Lung (tissue), 12 donors: ENCODE data around the gene TSC1. TPM values are rescaled to one million over a fixed set of nuclear protein-coding genes. Genes with fewer than 3 reads are reported as not detected.

Experiments
- ATAC-seq: fragments of 200-7000 bp; cut with Tn5 transposase; one replicate; pipeline ENCODE4 v1.9.1; 2020; ENCODE audit warnings: moderate number of reproducible peaks; ENCODE audit not compliant: insufficient read depth, low FRiP score
- DNase-seq, 3 donors: peaks; one replicate each; pipeline ENCODE4 v3.0.0-alpha.2; 2013 to 2017
- H3K27ac ChIP-seq, 2 donors: one replicate each; pipeline ENCODE4 v1.5.1; 2013; ENCODE audit warnings: mild to moderate bottlenecking in 2 of 2, moderate library complexity in 2 of 2, control low read depth in 1 of 2, inconsistent platforms in 1 of 2, low read depth in 1 of 2, low read length in 1 of 2
- H3K27me3 ChIP-seq, 3 donors: one replicate each; pipeline ENCODE4 v1.5.1; 2013; ENCODE audit warnings: low read length in 2 of 3; ENCODE audit not compliant: control insufficient read depth in 3 of 3, insufficient read depth in 3 of 3
- H3K36me3 ChIP-seq, 4 donors: one replicate each; pipeline ENCODE4 v1.5.1; 2013; ENCODE audit warnings: low read length in 4 of 4, mild to moderate bottlenecking in 1 of 4, moderate library complexity in 1 of 4; ENCODE audit not compliant: control insufficient read depth in 4 of 4, insufficient read depth in 4 of 4
- H3K4me1 ChIP-seq, 5 donors: one replicate each; pipeline ENCODE4 v1.5.1; 2013; ENCODE audit warnings: low read length in 5 of 5, mild to moderate bottlenecking in 2 of 5, moderate library complexity in 1 of 5; ENCODE audit not compliant: control insufficient read depth in 5 of 5, insufficient read depth in 5 of 5
- H3K4me3 ChIP-seq: one replicate; pipeline ENCODE4 v1.5.1; 2013; ENCODE audit warnings: mild to moderate bottlenecking, control low read depth, moderate library complexity
- H3K9ac ChIP-seq, 2 donors: one replicate each; pipeline ENCODE4 v1.5.1; 2013; ENCODE audit warnings: low read length in 2 of 2, control low read depth in 1 of 2; ENCODE audit not compliant: insufficient read depth in 1 of 2
- H3K9me3 ChIP-seq, 4 donors: one replicate each; pipeline ENCODE4 v1.5.1; 2013; ENCODE audit warnings: low read length in 3 of 4, mild to moderate bottlenecking in 1 of 4, moderate library complexity in 1 of 4; ENCODE audit not compliant: control insufficient read depth in 4 of 4, insufficient read depth in 3 of 4
- WGBS, 2 donors: extraction: QIAGEN DNeasy Blood & Tissue Kit; methylation state at CpG; one replicate each; pipeline ENCODE4 v1.1.7; 2013; 5-methylcytosine and 5-hydroxymethylcytosine counted together
- polyA plus RNA-seq, 2 donors: library from polyadenylated mRNA; stranded (reverse); fragments of 200-250 nt; gene quantifications; one replicate each; pipeline ENCODE4 v1.2.1, GENCODE V29; 2013
- total RNA-seq, 2 donors: library from RNA; depleted of rRNA in 1 of 2; stranded (reverse); fragments of >200 nt in 1 of 2; gene quantifications; one replicate each; pipeline ENCODE4 v1.2.1, GENCODE V29; 2014 to 2021
- TF ChIP-seq, protein P1 (sequence below): IDR thresholded peaks from 2 replicates; pipeline ENCODE4 v1.5.1; 2012; ENCODE audit warnings: mild to moderate bottlenecking; ENCODE audit errors: control extremely low read depth, extremely low read depth
- donor health status: control.
- donor health status: control.
- donor health status: Bipolar disorder and iron deficiency.
- donor health status: healthy.
- donor health status: DM: yes; HTN: yes; CAD: no.

TSC1 gene
- total and polyA plus RNA-seq, 4 donors: 11.4 to 76.6 (median 33.5) TPM

DNA sequence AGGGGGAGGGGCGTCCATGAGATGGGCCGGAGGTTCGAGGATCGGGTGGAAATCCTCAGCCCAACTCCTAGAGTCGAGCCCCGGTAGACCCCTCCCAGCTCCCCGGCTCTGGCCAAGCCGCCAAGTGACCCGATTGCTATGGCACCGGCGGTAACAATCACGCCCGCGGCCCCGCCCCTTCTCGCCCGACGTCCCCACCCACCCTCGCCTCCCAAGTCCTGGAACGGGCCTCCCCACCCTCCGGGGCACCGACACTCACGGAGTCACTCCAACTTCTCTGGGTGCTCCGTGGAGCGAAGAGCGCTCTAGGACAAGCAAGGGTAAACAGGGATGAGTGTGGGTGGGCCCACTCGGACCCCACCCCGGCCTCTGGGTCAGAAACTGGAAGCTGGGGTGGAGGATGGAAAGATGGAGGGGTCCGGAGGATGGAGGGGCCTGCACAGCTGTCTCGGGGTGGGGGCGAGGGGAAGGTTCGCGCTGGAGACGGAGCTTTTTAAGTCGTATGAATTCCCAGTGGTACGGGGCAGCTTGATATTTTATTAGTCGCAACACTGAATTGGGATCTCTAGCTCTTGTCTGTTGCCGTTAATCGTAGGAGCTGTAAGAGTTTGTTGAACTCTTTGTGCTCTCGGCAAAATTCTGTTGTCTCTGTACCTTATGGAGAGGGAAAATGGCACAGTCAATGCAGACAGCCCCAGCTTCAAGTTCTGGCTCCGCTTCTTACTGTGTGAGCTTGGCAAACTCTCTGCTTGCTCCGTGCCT lies 65.5 kb downstream of the TSC1 start, which contains the start of gene SPACA9:
Gene SPACA9 (plus strand): TSS at position 204 of the 762 bp plus-strand sequence. CDS start 5,050 bp downstream, outside the sequence.
- DNase-seq (peak; percentile 79 to 89 (median 84)), ATAC-seq (peak; percentile 68)
- Histone ChIP-seq H3K9me3 (no peaks in the 10 kb centered on the region), H3K27ac (peak within 1 kb of the TSS; percentile 76 to 86), H3K9ac (peak within 1 kb of the TSS; percentile 79 to 90), H3K36me3 (no peaks in the 10 kb centered on the region), H3K27me3 (no peaks in the 10 kb centered on the region), H3K4me3 (peak within 1 kb of the TSS; percentile 84), H3K4me1 (peaks cover 0 to 9% (median 0%) of the 10 kb centered on the region in 5 donors)
- 19 to 23% methylated on average over 42 of the region's 42 CpGs for WGBS, 2 donors
- TF ChIP-seq, protein P1, sequence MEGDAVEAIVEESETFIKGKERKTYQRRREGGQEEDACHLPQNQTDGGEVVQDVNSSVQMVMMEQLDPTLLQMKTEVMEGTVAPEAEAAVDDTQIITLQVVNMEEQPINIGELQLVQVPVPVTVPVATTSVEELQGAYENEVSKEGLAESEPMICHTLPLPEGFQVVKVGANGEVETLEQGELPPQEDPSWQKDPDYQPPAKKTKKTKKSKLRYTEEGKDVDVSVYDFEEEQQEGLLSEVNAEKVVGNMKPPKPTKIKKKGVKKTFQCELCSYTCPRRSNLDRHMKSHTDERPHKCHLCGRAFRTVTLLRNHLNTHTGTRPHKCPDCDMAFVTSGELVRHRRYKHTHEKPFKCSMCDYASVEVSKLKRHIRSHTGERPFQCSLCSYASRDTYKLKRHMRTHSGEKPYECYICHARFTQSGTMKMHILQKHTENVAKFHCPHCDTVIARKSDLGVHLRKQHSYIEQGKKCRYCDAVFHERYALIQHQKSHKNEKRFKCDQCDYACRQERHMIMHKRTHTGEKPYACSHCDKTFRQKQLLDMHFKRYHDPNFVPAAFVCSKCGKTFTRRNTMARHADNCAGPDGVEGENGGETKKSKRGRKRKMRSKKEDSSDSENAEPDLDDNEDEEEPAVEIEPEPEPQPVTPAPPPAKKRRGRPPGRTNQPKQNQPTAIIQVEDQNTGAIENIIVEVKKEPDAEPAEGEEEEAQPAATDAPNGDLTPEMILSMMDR: no peak

DNA sequence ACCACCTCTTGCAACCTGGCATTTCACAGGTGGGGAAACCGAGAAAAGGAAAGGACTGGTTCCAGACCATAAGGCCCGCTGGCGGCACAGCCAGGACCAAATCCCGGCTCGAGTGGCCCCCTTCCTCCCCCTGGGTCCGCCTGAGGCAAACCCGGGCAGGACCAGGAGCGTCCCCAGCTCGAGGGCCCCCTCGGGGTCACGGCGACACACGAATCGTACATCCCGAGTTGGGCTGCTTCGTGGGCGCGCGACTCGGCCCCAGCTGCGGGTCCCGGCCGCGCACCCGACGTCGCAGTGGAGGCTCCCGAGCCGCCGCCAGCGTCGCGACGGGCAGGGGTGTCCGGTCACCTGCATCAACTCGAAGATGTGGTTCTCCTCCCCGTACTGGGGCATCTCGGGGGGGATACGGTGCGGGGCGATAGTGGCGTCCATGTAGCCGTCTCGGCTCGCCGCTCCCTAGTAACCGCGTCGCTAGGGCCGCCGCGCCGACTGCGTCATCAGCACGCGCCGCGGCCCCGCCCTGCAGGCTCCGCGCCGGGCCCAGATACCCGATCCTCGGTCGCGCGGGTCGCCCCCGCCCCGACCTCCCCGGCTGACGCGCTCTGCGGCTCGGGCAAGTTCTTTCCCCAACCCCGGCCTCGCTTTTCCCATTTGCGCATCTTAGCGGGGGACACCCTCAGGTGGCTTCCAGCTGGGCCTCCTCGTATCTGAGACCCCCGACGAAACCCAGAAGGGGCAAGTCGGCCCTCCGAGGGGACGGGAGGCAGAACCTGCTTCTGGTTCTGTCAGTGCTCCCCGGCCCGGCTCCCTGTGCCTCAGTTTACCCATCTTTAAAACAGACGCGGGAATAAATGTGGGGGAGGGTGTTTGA lies 66.4 kb downstream of the TSC1 start, which contains the start of gene AK8:
Gene AK8 (minus strand): TSS at position 461 of the 871 bp plus-strand sequence. CDS start 29 bp downstream, at position 432.
- peak; percentile 82 to 86 (median 85) for DNase-seq
- 1% methylated on average over 86 to 89 of the region's 89 CpGs for WGBS, 2 donors
- Histone ChIP-seq H3K36me3 (no peaks in the 10 kb centered on the region), H3K4me1 (peaks cover 0 to 9% (median 0%) of the 10 kb centered on the region in 5 donors), H3K9me3 (no peaks in the 10 kb centered on the region), H3K9ac (peak within 1 kb of the TSS; percentile 79 to 90), H3K4me3 (peak within 1 kb of the TSS; percentile 84), H3K27ac (peak within 1 kb of the TSS; percentile 76 to 86), H3K27me3 (no peaks in the 10 kb centered on the region)
- TF ChIP-seq, protein P1: no peak
- peak; percentile 81 for ATAC-seq

DNA sequence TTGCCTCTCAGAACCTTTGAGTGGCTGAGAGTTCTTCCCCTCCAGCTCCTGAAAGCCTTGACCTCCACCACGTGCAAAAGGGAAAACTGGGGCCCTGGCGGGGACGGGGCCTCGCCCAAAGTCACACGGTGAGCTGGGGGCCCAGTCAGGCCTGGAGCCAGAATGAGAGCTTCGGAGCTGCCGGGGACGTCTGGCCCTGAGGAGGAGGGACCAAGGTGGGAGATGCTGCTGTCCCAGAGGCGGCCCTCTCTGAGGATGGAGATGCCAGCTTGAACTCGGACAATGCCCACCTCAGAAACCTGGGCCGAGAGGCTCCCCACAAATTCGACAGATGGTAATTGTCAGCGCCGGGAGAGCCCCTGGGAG lies 67.0 kb downstream of the TSC1 start:
- Histone ChIP-seq H3K27me3 (no peaks in the 10 kb centered on the region), H3K9ac (no peak overlapping the region), H3K9me3 (no peaks in the 10 kb centered on the region), H3K36me3 (no peaks in the 10 kb centered on the region), H3K27ac (no peak overlapping the region), H3K4me1 (peaks cover 0 to 9% (median 0%) of the 10 kb centered on the region in 5 donors), H3K4me3 (no peak overlapping the region)
- WGBS, 2 donors: 52 to 61% methylated on average over 14 of the region's 14 CpGs
- ATAC-seq (no peak), DNase-seq (no peak)
- TF ChIP-seq, protein P1: no peak
